HCT116 (cell line): ENCODE results near the gene NUDC. TPM values are rescaled to one million over a fixed set of nuclear protein-coding genes. Genes with fewer than 3 reads are reported as not detected.
A peak's percentile ranks its signal among the peaks of the same experiment; 100 is the strongest.

Experiments used
- ATAC-seq: fragments of 200-7000 bp; cut with Tn5 transposase; 2 replicates; pipeline ENCODE4 v1.9.1; 2020; ENCODE audit warnings: mild to moderate bottlenecking, moderate library complexity
- BruUV-seq: library from RNA; stranded (reverse); fragments of 400-500 nt; replicated peaks from 2 replicates; lab custom pipeline; 2021; lab: Mats Ljungman, UMichigan
- CTCF ChIA-PET: fragments of 300-600 bp; sonication (Branson Sonifier 250); formaldehyde crosslinking; loops from one replicate; lab custom pipeline; 2021; ENCODE audit warnings: antibody characterized with exemption; lab: Charles Lee
- POLR2A ChIA-PET: fragments of 300-600, 350-600 bp; sonication (Branson Sonifier 250); formaldehyde crosslinking; loops from one replicate; lab custom pipeline; 2021; ENCODE audit warnings: antibody characterized with exemption; lab: Charles Lee
- RAD21 ChIA-PET, 2 experiments: fragments of 300-600 bp; sonication (Branson Sonifier 250); formaldehyde crosslinking; loops; one replicate each; lab custom pipeline; 2023; ENCODE audit warnings: low total read pairs in 2 of 2; ENCODE audit not compliant: uncharacterized antibody in 2 of 2, unreplicated experiment in 2 of 2, low non-redundant PET in 1 of 2; lab: Charles Lee
- DNase-seq: peaks from one replicate; pipeline ENCODE4 v3.0.0-alpha.2; 2010; ENCODE audit warnings: low read depth, low spot score
- H2AFZ ChIP-seq: fragments of 200-600 bp; shearing (Covaris generic), sonication (generic); 2 replicates; pipeline ENCODE4 v1.6.1; 2017; ENCODE audit warnings: low read depth, mixed run types, mixed read lengths, antibody characterized with exemption, low read length; ENCODE audit not compliant: poor library complexity, severe bottlenecking
- H3K27ac ChIP-seq: 2 replicates; pipeline ENCODE4 v1.5.1; 2012; ENCODE audit warnings: low read depth, low read length
- H3K27me3 ChIP-seq: fragments of 200-600 bp; sonication (generic); 2 replicates; pipeline ENCODE4 v1.6.1; 2016; ENCODE audit warnings: mixed run types, low read length, mixed read lengths; ENCODE audit not compliant: insufficient read depth
- H3K36me3 ChIP-seq, 2 experiments: fragments of 200-500 bp in 1 of 2; fragments of 200-600 bp in 1 of 2; sonication (Bioruptor generic) in 1 of 2; sonication (generic) in 1 of 2; 2 replicates each; pipeline versions ENCODE4 v1.5.1 to v1.6.1; 2014 to 2016; ENCODE audit warnings: low read length in 2 of 2, inconsistent platforms in 1 of 2, mixed read lengths in 1 of 2, mixed run types in 1 of 2; ENCODE audit not compliant: insufficient read depth in 2 of 2, control insufficient read depth in 1 of 2
- H3K4me1 ChIP-seq, 2 experiments: fragments of 200-600 bp in 1 of 2; sonication (generic) in 1 of 2; 2 replicates each; pipeline versions ENCODE4 v1.5.1 to v1.6.1; 2012 to 2017; ENCODE audit warnings: low read length in 2 of 2, inconsistent platforms in 1 of 2, mild to moderate bottlenecking in 1 of 2, mixed read lengths in 1 of 2, mixed run types in 1 of 2, moderate library complexity in 1 of 2; ENCODE audit not compliant: insufficient read depth in 2 of 2, control insufficient read depth in 1 of 2
- H3K4me2 ChIP-seq: fragments of 200-600 bp; sonication (generic); 2 replicates; pipeline ENCODE4 v1.6.1; 2017; ENCODE audit warnings: mixed run types, low read length, mixed read lengths
- H3K4me3 ChIP-seq, 2 experiments: fragments of 200-600 bp in 1 of 2; sonication (generic) in 1 of 2; replicated peaks in 1 of 2; 2 replicates each; pipeline ENCODE4 v1.5.1; 2011 to 2016; ENCODE audit warnings: low read length in 2 of 2, control low read depth in 1 of 2, low read depth in 1 of 2, mild to moderate bottlenecking in 1 of 2, mixed read lengths in 1 of 2, mixed run types in 1 of 2
- H3K79me2 ChIP-seq: fragments of 200-600 bp; sonication (generic); 2 replicates; pipeline ENCODE4 v1.6.1; 2017; ENCODE audit warnings: mild to moderate bottlenecking, mixed run types, low read length, moderate library complexity, mixed read lengths; ENCODE audit not compliant: insufficient read depth
- H3K9ac ChIP-seq: fragments of 200-600 bp; sonication (generic); 2 replicates; pipeline ENCODE4 v1.6.1; 2016; ENCODE audit warnings: low read length, mixed read lengths
- H3K9me2 ChIP-seq: fragments of 200-600 bp; sonication (generic), shearing (Covaris generic); 2 replicates; pipeline ENCODE4 v1.6.1; 2017; ENCODE audit warnings: mixed run types, mild to moderate bottlenecking, moderate library complexity; ENCODE audit not compliant: insufficient read depth
- H3K9me3 ChIP-seq, 2 experiments: fragments of 200-500 bp in 1 of 2; fragments of 200-600 bp in 1 of 2; sonication (Bioruptor generic) in 1 of 2; sonication (generic) in 1 of 2; 2 replicates each; pipeline ENCODE4 v1.6.1; 2014 to 2017; ENCODE audit warnings: low read length in 2 of 2, mixed read lengths in 2 of 2, inconsistent platforms in 1 of 2, low read depth in 1 of 2, mild to moderate bottlenecking in 1 of 2, mixed run types in 1 of 2, moderate library complexity in 1 of 2; ENCODE audit not compliant: control insufficient read depth in 1 of 2, insufficient read depth in 1 of 2
- H4K20me1 ChIP-seq: fragments of 200-600 bp; sonication (generic), shearing (Covaris generic); 2 replicates; pipeline ENCODE4 v1.6.1; 2017; ENCODE audit warnings: mixed run types, mild to moderate bottlenecking, moderate library complexity; ENCODE audit not compliant: insufficient read depth
- CBX3 ChIP-seq: IDR thresholded peaks from 2 replicates; pipeline ENCODE4 v1.6.1; 2012; ENCODE audit warnings: low read depth
- JUND ChIP-seq: IDR thresholded peaks from 2 replicates; pipeline ENCODE4 v1.6.1; 2012
- MAX ChIP-seq: IDR thresholded peaks from 2 replicates; pipeline ENCODE4 v1.6.1; 2012
- POLR2A ChIP-seq: IDR thresholded peaks from 2 replicates; pipeline ENCODE4 v1.7.0; 2011; ENCODE audit warnings: borderline replicate concordance; ENCODE audit not compliant: insufficient read depth, insufficient read length; ENCODE audit errors: extremely low read depth
- POLR2AphosphoS5 ChIP-seq: IDR thresholded peaks from 2 replicates; pipeline ENCODE4 v1.6.1; 2011; ENCODE audit warnings: mild to moderate bottlenecking, low read depth, low read length, moderate library complexity
- RAD21 ChIP-seq: IDR thresholded peaks from 2 replicates; pipeline ENCODE4 v1.6.1; 2012; ENCODE audit warnings: low read depth, mild to moderate bottlenecking
- SIN3A ChIP-seq: IDR thresholded peaks from 2 replicates; pipeline ENCODE4 v1.6.1; 2012; ENCODE audit warnings: low read depth
- TCF7L2 ChIP-seq: IDR thresholded peaks from 2 replicates; pipeline ENCODE4 v1.7.0; 2011; ENCODE audit warnings: borderline replicate concordance, inconsistent platforms; ENCODE audit not compliant: insufficient read depth, insufficient read length; ENCODE audit errors: extremely low read depth
- YY1 ChIP-seq: IDR thresholded peaks from 2 replicates; pipeline ENCODE4 v1.6.1; 2011; ENCODE audit warnings: low read length, low read depth, moderate library complexity, mild to moderate bottlenecking; ENCODE audit not compliant: insufficient replicate concordance; ENCODE audit errors: extremely low read depth
- ZBTB33 ChIP-seq: IDR thresholded peaks from 2 replicates; pipeline ENCODE4 v1.6.1; 2011; ENCODE audit warnings: mild to moderate bottlenecking, low read length, moderate library complexity; ENCODE audit not compliant: insufficient replicate concordance; ENCODE audit errors: extremely low read depth
- ZFX ChIP-seq: fragments of 450-650 bp; IDR thresholded peaks from 2 replicates; pipeline ENCODE4 v1.6.1; 2017
- intact Hi-C: fragments of 100-400 bp; cut with micrococcal nuclease; formaldehyde crosslinking; loops from 2 replicates; pipeline ENCODE4 v1.10.0; 2022
- total RNA-seq: library from RNA; stranded (reverse); gene quantifications from one replicate; pipeline ENCODE4 v1.2.1, GENCODE V29; 2021; ENCODE audit not compliant: unreplicated experiment

The NUDC gene
- total RNA-seq, 1 experiment from 2014 or later, result 119 TPM

GRCh38 chr1:26889551-26890466, 31.7 kb upstream of the NUDC start, which contains the start of gene GPN2:
GPN2 (minus strand) TSS chr1:26890283; CDS start chr1:26890096, 187 bp downstream.
- peaks cover 43% of the 10 kb centered on the region for H3K79me2 ChIP-seq
- no peaks in the 10 kb centered on the region for H3K9me3 ChIP-seq
- H3K36me3 ChIP-seq, result peaks cover 20 to 49% of the 10 kb centered on the region in 2 experiments
- H3K27me3 ChIP-seq, result no peaks in the 10 kb centered on the region
- peak; percentile 51 for DNase-seq
- H4K20me1 ChIP-seq, result peaks cover 2% of the 10 kb centered on the region; the same call in 1 of the 2 replicates
- H2AFZ ChIP-seq, result no peak within 1 kb of the TSS
- intact Hi-C loops, result no loop called here
- peak; percentile 93 for ATAC-seq
- H3K4me1 ChIP-seq, result peaks cover 4 to 19% of the 10 kb centered on the region in 2 experiments; a peak in 3 of 4 replicates
- peak within 1 kb of the TSS; percentile 81 to 93 for H3K4me3 ChIP-seq
- RAD21 ChIA-PET, result interaction anchor here in 1 of 2 experiments (0.8 kb wide), 1 partner anchor 9 kb away, joined by 3 read pairs; no protein-coding TSS in a partner anchor
- H3K9ac ChIP-seq, result peak within 1 kb of the TSS; percentile 84
- peak within 1 kb of the TSS; percentile 86 for H3K27ac ChIP-seq
- peak within 1 kb of the TSS; percentile 99 for H3K4me2 ChIP-seq
- no TSS peak for BruUV-seq
- TF ChIP-seq POLR2A (peak; percentile 87), TCF7L2 (peak; percentile 7), ZFX (peak; percentile 95), MAX (peak; percentile 71), CBX3 (peak; percentile 10; the same call in 1 of the 2 replicates), RAD21 (peak; percentile 5; the same call in 1 of the 2 replicates), ZBTB33 (no peak), JUND (peak; percentile 31; the same call in 1 of the 2 replicates), SIN3A (no peak), YY1 (peak; percentile 44), POLR2AphosphoS5 (peak; percentile 94)
- TF ChIP-seq, all 23 proteins: peak for 9
- POLR2A ChIA-PET, result interaction anchor here (0.9 to 2.3 kb wide), 8 partner anchors 8 to 101 kb away, joined by 3 to 17 read pairs (median 4); partner anchors contain the start of gene GPATCH3
- CTCF ChIA-PET, result interaction anchor here (0.6 to 1.5 kb wide), 5 partner anchors 10 to 351 kb away, joined by 3 to 6 read pairs (median 3); partner anchors contain the start of gene GPATCH3
- no peaks in the 10 kb centered on the region for H3K9me2 ChIP-seq
